ENCODE data around the gene PRICKLE4.

GRCh38 chr6:41741625-41742490 is 38.7 kb upstream of the PRICKLE4 start:
- TF ChIP-seq POLR2A (IDR thresholded peaks at IDR 0.05) (no peak), CTCF (IDR thresholded peaks at IDR 0.05) (no peak), EP300 (IDR thresholded peaks at IDR 0.05) (no peak)

Measured in tibial nerve (tissue), 4 donors.